ENCODE results near the gene LARGE1.

DNA sequence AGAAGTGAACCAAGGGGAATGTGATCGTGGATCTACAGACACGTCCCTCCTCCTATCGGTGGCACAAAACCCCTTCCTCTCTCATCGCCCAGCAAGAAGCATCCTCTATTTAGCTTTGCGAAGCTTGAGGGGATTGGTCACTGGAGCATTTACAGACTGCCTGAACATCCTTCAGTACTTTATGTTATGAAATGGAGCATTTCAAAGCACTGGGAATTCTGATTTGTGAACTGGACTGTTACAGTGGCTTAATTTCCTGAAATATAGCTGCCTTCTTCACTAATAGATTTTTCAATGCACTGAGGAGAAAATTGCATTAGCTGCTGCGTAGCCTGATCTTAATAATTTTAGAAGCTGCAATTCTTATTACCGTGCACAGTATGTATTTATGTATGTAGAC is 344.5 kb downstream of the LARGE1 start:
- TF ChIP-seq, protein P1, sequence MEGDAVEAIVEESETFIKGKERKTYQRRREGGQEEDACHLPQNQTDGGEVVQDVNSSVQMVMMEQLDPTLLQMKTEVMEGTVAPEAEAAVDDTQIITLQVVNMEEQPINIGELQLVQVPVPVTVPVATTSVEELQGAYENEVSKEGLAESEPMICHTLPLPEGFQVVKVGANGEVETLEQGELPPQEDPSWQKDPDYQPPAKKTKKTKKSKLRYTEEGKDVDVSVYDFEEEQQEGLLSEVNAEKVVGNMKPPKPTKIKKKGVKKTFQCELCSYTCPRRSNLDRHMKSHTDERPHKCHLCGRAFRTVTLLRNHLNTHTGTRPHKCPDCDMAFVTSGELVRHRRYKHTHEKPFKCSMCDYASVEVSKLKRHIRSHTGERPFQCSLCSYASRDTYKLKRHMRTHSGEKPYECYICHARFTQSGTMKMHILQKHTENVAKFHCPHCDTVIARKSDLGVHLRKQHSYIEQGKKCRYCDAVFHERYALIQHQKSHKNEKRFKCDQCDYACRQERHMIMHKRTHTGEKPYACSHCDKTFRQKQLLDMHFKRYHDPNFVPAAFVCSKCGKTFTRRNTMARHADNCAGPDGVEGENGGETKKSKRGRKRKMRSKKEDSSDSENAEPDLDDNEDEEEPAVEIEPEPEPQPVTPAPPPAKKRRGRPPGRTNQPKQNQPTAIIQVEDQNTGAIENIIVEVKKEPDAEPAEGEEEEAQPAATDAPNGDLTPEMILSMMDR (IDR thresholded peaks at IDR 0.05; ENCODE audit: low read depth, low read length): no peak
- TF ChIP-seq POLR2A (IDR thresholded peaks at IDR 0.05; ENCODE audit: extremely low read depth, insufficient read length) (no peak), MYC (IDR thresholded peaks at IDR 0.05; ENCODE audit: low read depth, low read length) (no peak)
- TF ChIP-seq, protein P2, sequence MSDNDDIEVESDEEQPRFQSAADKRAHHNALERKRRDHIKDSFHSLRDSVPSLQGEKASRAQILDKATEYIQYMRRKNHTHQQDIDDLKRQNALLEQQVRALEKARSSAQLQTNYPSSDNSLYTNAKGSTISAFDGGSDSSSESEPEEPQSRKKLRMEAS (IDR thresholded peaks at IDR 0.05; ENCODE audit: low read depth, low read length): no peak

Measured in NB4 (cell line).